Keratinocyte (primary cell): ENCODE results near the gene TMEM54. TPM values are rescaled to one million over a fixed set of nuclear protein-coding genes. Genes with fewer than 3 reads are reported as not detected.
A peak's percentile ranks its signal among the peaks of the same experiment; 100 is the strongest.

Source experiments
- DNase-seq: peaks from one replicate; pipeline ENCODE4 v3.0.0-alpha.2; 2011; ENCODE audit warnings: low read depth, missing footprints, low spot score
- FAIRE-seq: peaks from 2 replicates; lab custom pipeline; 2011; peaks lifted over from hg19 to GRCh38; lab: Jason Lieb, UNC
- H2AFZ ChIP-seq: 2 replicates; pipeline ENCODE4 v1.6.0; 2012; ENCODE audit warnings: low read length, control low read depth, inconsistent platforms; ENCODE audit not compliant: control insufficient read depth
- H3K27ac ChIP-seq: 2 replicates; pipeline ENCODE4 v1.5.1; 2011; ENCODE audit warnings: low read length; ENCODE audit not compliant: control insufficient read depth, insufficient read depth
- H3K27me3 ChIP-seq: 3 replicates; pipeline ENCODE4 v1.6.0; 2011; ENCODE audit warnings: low read length; ENCODE audit not compliant: control insufficient read depth, insufficient read depth; ENCODE audit errors: extremely low read depth
- H3K36me3 ChIP-seq, 2 experiments: 2 replicates in 1 of 2; 3 replicates in 1 of 2; pipeline ENCODE4 v1.5.1; 2011; ENCODE audit warnings: low read length in 2 of 2, mild to moderate bottlenecking in 1 of 2; ENCODE audit not compliant: control insufficient read depth in 2 of 2, insufficient read depth in 2 of 2; ENCODE audit errors: extremely low read depth in 1 of 2
- H3K4me1 ChIP-seq: 3 replicates; pipeline ENCODE4 v1.5.1; 2011; ENCODE audit warnings: low read length; ENCODE audit not compliant: control insufficient read depth, insufficient read depth; ENCODE audit errors: extremely low read depth
- H3K4me2 ChIP-seq: 3 replicates; pipeline ENCODE4 v1.6.0; 2011; ENCODE audit warnings: low read depth, low read length; ENCODE audit not compliant: control insufficient read depth, insufficient read depth; ENCODE audit errors: extremely low read depth
- H3K4me3 ChIP-seq, 3 experiments: fragments of 200-600 bp in 1 of 3; sonication (generic) in 1 of 3; 2 replicates in 2 of 3; 3 replicates in 1 of 3; pipeline ENCODE4 v1.5.1; 2011 to 2016; ENCODE audit warnings: low read length in 3 of 3, mild to moderate bottlenecking in 3 of 3, control low read depth in 2 of 3, inconsistent platforms in 1 of 3, low read depth in 1 of 3, mixed read lengths in 1 of 3, mixed run types in 1 of 3, moderate library complexity in 1 of 3; ENCODE audit not compliant: control insufficient read depth in 2 of 3, insufficient read depth in 2 of 3; ENCODE audit errors: extremely low read depth in 1 of 3
- H3K79me2 ChIP-seq: 2 replicates; pipeline ENCODE4 v1.6.0; 2012; ENCODE audit warnings: low read length; ENCODE audit not compliant: control insufficient read depth, insufficient read depth
- H3K9ac ChIP-seq: 3 replicates; pipeline ENCODE4 v1.6.0; 2011; ENCODE audit warnings: low read length; ENCODE audit not compliant: control insufficient read depth, insufficient read depth; ENCODE audit errors: extremely low read depth
- H3K9me1 ChIP-seq: 3 replicates; pipeline ENCODE4 v1.6.0; 2011; ENCODE audit warnings: low read length; ENCODE audit not compliant: control insufficient read depth, insufficient read depth; ENCODE audit errors: extremely low read depth
- H3K9me3 ChIP-seq: 2 replicates; pipeline ENCODE4 v1.5.1; 2012; ENCODE audit warnings: low read depth, low read length; ENCODE audit not compliant: control insufficient read depth
- H4K20me1 ChIP-seq: 3 replicates; pipeline ENCODE4 v1.6.0; 2011; ENCODE audit warnings: low read length; ENCODE audit not compliant: control insufficient read depth, insufficient read depth; ENCODE audit errors: extremely low read depth
- EZH2 ChIP-seq: IDR thresholded peaks from one replicate; pipeline ENCODE4 v1.6.1; 2012; ENCODE audit warnings: inconsistent platforms, mild to moderate bottlenecking, low read length, moderate library complexity
- dilution Hi-C: fragments of 300-500 bp; cut with MboI; formaldehyde crosslinking; loops from one replicate; pipeline ENCODE4 v1.7.0; 2020; ENCODE audit warnings: low sequenced_read_pairs; ENCODE audit not compliant: extremely low pct_ligation_motif_present
- polyA plus RNA-seq, 5 experiments: library from polyadenylated mRNA; depleted of rRNA in 3 of 5; stranded (reverse) in 3 of 5; stranded (forward) in 1 of 5; unstranded in 1 of 5; fragments of >200 nt; gene quantifications; 1 replicate in 1 of 5; 2 replicates in 3 of 5; 3 replicates in 1 of 5; pipeline versions ENCODE4 v1.2.1 to v1.2.3, GENCODE V29; 2011 to 2012; ENCODE audit warnings: missing spikeins in 2 of 5, low read depth in 1 of 5, low replicate concordance in 1 of 5
- TF ChIP-seq, protein P1 (sequence below), 3 experiments: IDR thresholded peaks in 1 of 3; conservative IDR thresholded peaks in 1 of 3; optimal IDR thresholded peaks in 1 of 3; 2 replicates in 2 of 3; 3 replicates in 1 of 3; pipeline versions ENCODE3 to v1.5.1; 2011; ENCODE audit warnings: low read length in 3 of 3, mild to moderate bottlenecking in 3 of 3, moderate library complexity in 2 of 3, control low read depth in 1 of 3, inconsistent platforms in 1 of 3; ENCODE audit not compliant: insufficient read depth in 2 of 3; ENCODE audit errors: extremely low read depth in 1 of 3

TMEM54 gene
- polyA plus RNA-seq, 1 donor (not counting 4 experiments of a cell fraction or from before 2014, with no cell fraction given) = 59.4 TPM

DNA sequence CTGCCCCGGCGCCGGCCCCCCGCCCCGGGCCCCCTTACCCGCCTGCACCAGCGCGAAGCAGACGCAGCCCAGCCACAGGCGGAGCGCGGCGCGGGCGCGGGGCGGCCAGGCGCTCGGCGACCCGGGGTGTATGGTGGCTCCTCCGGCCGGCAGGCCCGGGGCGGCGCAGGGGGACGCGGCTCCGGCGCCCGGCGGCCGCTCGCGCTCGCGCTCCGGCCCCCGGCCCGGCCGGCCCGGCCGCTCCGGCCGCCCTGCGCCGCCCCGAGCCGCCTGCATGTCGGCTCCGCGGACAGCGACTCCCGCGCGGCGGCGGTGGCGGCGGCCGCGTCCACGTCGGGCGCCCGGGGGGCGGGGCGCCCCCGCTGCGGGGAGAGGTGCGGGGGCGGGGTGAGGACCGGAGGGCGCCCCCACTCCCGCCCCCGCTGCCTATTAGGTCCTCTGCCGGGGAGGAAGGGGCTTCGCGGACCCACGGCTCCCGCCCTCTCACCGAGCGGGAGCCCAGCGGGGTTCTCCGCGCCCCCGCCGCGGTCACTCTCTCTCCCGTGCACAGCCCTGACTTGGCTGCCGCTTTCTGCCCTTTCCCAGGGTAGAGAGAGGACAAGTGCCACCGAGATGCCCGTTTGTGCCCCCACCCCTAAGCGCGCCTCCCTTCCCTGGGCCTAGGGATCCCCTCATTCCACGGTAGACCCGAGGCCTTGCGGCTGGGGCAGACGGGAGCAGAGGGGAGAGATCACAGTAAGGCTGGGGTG is 30.4 kb downstream of the TMEM54 start, which contains the start of gene FNDC5:
FNDC5 (minus strand) TSS at position 298 of the 749 bp plus-strand sequence.
- TF ChIP-seq, protein P1, sequence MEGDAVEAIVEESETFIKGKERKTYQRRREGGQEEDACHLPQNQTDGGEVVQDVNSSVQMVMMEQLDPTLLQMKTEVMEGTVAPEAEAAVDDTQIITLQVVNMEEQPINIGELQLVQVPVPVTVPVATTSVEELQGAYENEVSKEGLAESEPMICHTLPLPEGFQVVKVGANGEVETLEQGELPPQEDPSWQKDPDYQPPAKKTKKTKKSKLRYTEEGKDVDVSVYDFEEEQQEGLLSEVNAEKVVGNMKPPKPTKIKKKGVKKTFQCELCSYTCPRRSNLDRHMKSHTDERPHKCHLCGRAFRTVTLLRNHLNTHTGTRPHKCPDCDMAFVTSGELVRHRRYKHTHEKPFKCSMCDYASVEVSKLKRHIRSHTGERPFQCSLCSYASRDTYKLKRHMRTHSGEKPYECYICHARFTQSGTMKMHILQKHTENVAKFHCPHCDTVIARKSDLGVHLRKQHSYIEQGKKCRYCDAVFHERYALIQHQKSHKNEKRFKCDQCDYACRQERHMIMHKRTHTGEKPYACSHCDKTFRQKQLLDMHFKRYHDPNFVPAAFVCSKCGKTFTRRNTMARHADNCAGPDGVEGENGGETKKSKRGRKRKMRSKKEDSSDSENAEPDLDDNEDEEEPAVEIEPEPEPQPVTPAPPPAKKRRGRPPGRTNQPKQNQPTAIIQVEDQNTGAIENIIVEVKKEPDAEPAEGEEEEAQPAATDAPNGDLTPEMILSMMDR (optimal IDR thresholded peaks at IDR 0.05 in 1 of 3, IDR thresholded peaks at IDR 0.05 in 1 of 3, conservative IDR thresholded peaks at IDR 0.05 in 1 of 3; ENCODE audit: extremely low read depth in 1 of 3, insufficient read depth in 2 of 3, low read length in 3 of 3) = no peak
- no peak for TF ChIP-seq EZH2
- H3K9ac ChIP-seq = no peak within 1 kb of the TSS
- H2AFZ ChIP-seq = no peak within 1 kb of the TSS
- no peak within 1 kb of the TSS for H3K27ac ChIP-seq
- no peaks in the 10 kb centered on the region for H3K4me1 ChIP-seq
- H3K27me3 ChIP-seq = peaks cover 24% of the 10 kb centered on the region
- dilution Hi-C loops = no loop called here
- FAIRE-seq (no peak), DNase-seq (no peak)
- no peaks in the 10 kb centered on the region for H4K20me1 ChIP-seq
- peak within 1 kb of the TSS in 1 of 3 experiments; percentile 33 for H3K4me3 ChIP-seq
- H3K4me2 ChIP-seq = peak within 1 kb of the TSS; percentile 54
- no peaks in the 10 kb centered on the region for H3K79me2 ChIP-seq
- H3K9me1 ChIP-seq = no peaks in the 10 kb centered on the region
- no peaks in the 10 kb centered on the region for H3K9me3 ChIP-seq
- no peaks in the 10 kb centered on the region for H3K36me3 ChIP-seq

DNA sequence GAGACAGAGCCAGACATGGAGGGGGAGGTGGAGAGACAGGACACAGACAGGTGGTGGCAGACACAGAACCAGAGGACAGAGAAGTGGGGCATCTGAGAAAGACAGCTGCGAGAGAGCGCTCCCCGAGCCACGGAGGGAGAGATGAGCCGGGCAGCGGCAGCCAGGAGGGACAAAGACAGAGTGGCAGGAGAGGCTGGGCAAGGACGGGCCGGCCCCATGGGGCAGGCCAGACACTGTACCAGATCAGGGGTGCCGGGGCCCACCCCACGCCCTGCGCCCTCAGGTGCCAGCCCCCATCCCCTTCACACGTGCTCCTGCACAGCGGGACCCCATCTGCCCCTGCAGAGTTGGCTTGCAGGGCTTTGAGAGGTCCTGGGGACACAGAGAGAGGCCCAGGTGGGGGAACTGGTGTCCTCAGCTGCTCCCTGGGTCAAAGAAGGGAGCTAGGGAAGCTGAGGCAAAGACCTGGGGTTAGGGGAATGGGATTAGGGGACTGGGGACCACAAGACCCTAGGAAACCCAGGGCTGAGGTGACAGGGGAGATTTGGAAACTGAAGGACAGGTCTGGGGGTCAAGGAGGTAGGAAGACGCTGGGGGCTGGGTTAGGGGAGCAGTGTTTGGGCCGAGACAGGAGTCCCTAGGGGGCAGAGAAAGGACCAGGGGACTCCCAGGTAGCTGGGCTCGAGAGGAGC is 31.1 kb downstream of the TMEM54 start:
- H3K4me2 ChIP-seq = no peak overlapping the region
- TF ChIP-seq, protein P1 (optimal IDR thresholded peaks at IDR 0.05 in 1 of 3, IDR thresholded peaks at IDR 0.05 in 1 of 3, conservative IDR thresholded peaks at IDR 0.05 in 1 of 3; ENCODE audit: extremely low read depth in 1 of 3, insufficient read depth in 2 of 3, low read length in 3 of 3) = no peak
- peak; percentile 62 for TF ChIP-seq EZH2

More for the DNA sequence above, 31.1 kb downstream of the TMEM54 start:
- FAIRE-seq = no peak
- Histone ChIP-seq H3K4me3 (peak overlapping the region in 1 of 3 experiments; percentile 20), H3K79me2 (no peaks in the 10 kb centered on the region), H3K27me3 (peaks cover 24% of the 10 kb centered on the region), H4K20me1 (no peaks in the 10 kb centered on the region), H3K9ac (no peak overlapping the region), H3K36me3 (no peaks in the 10 kb centered on the region), H3K9me1 (no peaks in the 10 kb centered on the region), H3K9me3 (no peaks in the 10 kb centered on the region), H3K27ac (no peak overlapping the region), H2AFZ (no peak overlapping the region), H3K4me1 (no peaks in the 10 kb centered on the region)
- dilution Hi-C loops = no loop called here
- no peak for DNase-seq
